NCI-H146 treated with DMSO at 0.1 percent for 48 hours (cell line): ENCODE results near the gene VPS13A.
"Not testable (repeated sequence)": the region's sequence is repeated elsewhere in the genome, so short reads cannot be mapped to it uniquely, and the experiment has no call there.

Source experiments
- DNase-seq: peaks from one replicate; lab custom pipeline; 2025; ENCODE audit not compliant: unreplicated experiment; lab: John Stamatoyannopoulos, UW

Gene VPS13A

GRCh38 chr9:77421506-77422265 is 244.4 kb downstream of the VPS13A start:
- no peak for DNase-seq

- no peak for DNase-seq
Measured at GRCh38 chr9:77422969-77423368, 245.6 kb downstream of the VPS13A start.

- DNase-seq: no peak
Measured at GRCh38 chr9:77423841-77424240, 246.5 kb downstream of the VPS13A start.

GRCh38 chr9:77424993-77425392 is 247.7 kb downstream of the VPS13A start:
- DNase-seq: no peak

- no peak for DNase-seq
Measured at GRCh38 chr9:77426712-77427111, 249.4 kb downstream of the VPS13A start.

- DNase-seq: no peak
Measured at GRCh38 chr9:77427256-77427927, 250.1 kb downstream of the VPS13A start.

GRCh38 chr9:77429928-77430327 is 252.6 kb downstream of the VPS13A start:
- no peak for DNase-seq

- no peak for DNase-seq
Measured at GRCh38 chr9:77432053-77432452, 254.7 kb downstream of the VPS13A start.

- DNase-seq: no peak
Measured at GRCh38 chr9:77433675-77434445, 256.5 kb downstream of the VPS13A start.

GRCh38 chr9:77435277-77435676 is 257.9 kb downstream of the VPS13A start:
- no peak for DNase-seq

- DNase-seq: no peak
Measured at GRCh38 chr9:77435688-77436087, 258.4 kb downstream of the VPS13A start.

GRCh38 chr9:77438653-77439052 is 261.3 kb downstream of the VPS13A start:
- DNase-seq: no peak

GRCh38 chr9:77440057-77440456 is 262.7 kb downstream of the VPS13A start:
- peak; percentile 71 for DNase-seq

GRCh38 chr9:77441124-77441523 is 263.8 kb downstream of the VPS13A start:
- not testable (repeated sequence) for DNase-seq

GRCh38 chr9:77442436-77442835 is 265.1 kb downstream of the VPS13A start:
- no peak for DNase-seq

- no peak for DNase-seq
Measured at GRCh38 chr9:77447646-77448045, 270.3 kb downstream of the VPS13A start.

GRCh38 chr9:77449240-77450084 is 272.1 kb downstream of the VPS13A start:
- no peak for DNase-seq

- no peak for DNase-seq
Measured at GRCh38 chr9:77450085-77450475, 272.7 kb downstream of the VPS13A start.

- no peak for DNase-seq
Measured at GRCh38 chr9:77451507-77451906, 274.2 kb downstream of the VPS13A start.

GRCh38 chr9:77453825-77454647 is 276.7 kb downstream of the VPS13A start:
- DNase-seq: no peak
